Stimulated activated CD4-positive, alpha-beta T cell treated with anti-CD3 and anti-CD28 coated beads, Interleukin-4, amount 100 ng/mL, for 1 hour (primary cell): ENCODE measurements around the gene ATG5.
A peak's percentile ranks its signal among the peaks of the same experiment; 100 is the strongest.
"Not testable (repeated sequence)": the region's sequence is repeated elsewhere in the genome, so short reads cannot be mapped to it uniquely, and the experiment has no call there.

Experiments
- DNase-seq: peaks from one replicate; pipeline ENCODE4 v3.0.0-alpha.2; 2020

ATG5 gene

DNA sequence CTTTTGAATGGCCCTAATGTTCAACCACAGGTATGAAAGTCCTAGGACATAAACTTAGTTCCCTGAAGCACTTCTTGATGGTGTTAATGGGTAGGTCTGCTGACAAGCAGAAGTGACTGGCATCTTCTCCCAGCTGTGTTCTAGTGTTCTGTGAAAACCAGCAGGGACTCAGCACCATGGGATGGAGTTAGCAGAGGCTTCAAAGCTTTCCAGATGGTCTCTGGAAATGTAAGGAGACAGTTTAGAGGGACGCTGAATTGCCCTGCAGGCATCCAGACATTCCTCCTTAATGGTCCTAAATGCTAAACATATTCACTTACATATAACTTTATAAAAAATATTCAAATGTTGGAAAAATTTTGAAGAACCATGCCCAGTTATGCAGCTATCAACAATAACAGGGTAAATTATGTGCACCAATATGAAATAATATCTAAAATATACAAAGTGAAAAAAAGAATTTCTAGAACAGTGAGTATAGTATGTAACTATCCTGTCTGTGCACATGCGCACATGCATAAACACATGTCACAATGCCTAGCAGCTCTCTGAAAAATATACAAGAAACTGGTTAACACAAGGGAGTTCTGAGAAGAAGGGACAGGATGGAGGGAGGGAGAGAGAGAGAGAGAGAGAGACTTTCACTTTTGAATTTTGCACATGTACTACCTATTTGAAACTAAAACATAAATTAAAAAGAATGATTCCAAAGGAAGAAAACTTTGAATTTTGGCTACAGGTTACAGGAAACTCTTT lies 152.3 kb downstream of the ATG5 start:
- DNase-seq = no peak

- DNase-seq = no peak
Observed at GRCh38 chr6:106170030-106170791, 155.3 kb downstream of the ATG5 start.

DNA sequence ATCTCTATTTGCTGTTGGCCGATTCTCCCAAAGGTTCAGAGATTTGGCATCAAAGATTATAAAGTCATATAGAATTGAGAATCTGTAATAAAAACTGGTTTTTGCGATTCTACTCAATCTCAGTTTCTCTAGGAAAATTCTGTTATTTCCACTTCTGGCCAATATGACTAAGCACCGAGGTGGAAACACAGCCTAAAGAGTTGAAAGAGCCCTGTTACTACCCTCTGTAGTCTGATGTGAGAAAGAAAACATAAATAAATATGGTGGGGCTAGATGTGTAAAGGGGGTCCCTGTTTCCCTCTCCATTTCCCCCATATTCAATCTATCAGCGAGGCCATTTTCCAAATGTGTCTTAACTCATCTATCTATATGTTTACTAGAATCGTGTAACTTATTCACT lies 156.0 kb downstream of the ATG5 start:
- DNase-seq = no peak

DNA sequence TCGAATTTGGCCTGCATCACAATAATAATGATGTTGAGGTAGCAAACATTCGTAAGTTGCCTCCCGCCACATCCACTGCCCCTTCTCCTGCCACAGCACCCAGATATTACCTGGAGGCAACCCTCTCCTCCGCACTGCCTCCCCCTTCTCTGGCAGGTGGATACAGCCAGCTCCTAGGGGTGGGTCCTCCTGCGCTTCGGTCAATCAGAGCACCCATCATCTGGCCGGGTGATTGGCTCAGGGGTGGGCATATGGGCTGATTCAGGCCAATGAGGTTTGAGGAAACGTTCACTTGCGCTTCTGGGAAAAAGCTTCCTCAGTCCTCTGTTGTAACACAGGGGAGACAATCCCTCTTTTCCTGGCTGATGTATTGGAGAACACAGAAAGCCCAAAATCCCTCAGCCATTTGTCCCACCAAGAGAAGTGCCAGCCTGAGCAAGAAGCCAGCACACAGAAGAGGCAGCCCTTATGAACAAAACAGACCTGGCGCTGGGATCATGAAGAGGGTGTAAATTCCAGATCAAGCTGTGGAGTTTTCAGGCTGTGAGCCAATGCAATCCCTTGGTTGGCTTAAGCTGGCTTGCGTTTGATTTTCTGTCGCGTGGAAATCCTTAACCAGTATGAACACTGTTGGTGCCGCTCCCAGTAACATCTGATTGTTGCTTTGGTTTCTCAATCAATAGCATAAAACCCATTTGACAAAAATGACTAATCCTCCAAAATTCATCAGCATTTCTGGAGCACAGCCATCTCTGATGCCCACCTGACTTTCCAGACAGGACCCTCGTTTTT lies 157.3 kb downstream of the ATG5 start:
- DNase-seq = no peak

GRCh38 chr6:106167096-106167814 lies 158.3 kb downstream of the ATG5 start:
- no peak for DNase-seq

- DNase-seq = no peak
Observed at GRCh38 chr6:106165885-106166485, 159.6 kb downstream of the ATG5 start.

DNA sequence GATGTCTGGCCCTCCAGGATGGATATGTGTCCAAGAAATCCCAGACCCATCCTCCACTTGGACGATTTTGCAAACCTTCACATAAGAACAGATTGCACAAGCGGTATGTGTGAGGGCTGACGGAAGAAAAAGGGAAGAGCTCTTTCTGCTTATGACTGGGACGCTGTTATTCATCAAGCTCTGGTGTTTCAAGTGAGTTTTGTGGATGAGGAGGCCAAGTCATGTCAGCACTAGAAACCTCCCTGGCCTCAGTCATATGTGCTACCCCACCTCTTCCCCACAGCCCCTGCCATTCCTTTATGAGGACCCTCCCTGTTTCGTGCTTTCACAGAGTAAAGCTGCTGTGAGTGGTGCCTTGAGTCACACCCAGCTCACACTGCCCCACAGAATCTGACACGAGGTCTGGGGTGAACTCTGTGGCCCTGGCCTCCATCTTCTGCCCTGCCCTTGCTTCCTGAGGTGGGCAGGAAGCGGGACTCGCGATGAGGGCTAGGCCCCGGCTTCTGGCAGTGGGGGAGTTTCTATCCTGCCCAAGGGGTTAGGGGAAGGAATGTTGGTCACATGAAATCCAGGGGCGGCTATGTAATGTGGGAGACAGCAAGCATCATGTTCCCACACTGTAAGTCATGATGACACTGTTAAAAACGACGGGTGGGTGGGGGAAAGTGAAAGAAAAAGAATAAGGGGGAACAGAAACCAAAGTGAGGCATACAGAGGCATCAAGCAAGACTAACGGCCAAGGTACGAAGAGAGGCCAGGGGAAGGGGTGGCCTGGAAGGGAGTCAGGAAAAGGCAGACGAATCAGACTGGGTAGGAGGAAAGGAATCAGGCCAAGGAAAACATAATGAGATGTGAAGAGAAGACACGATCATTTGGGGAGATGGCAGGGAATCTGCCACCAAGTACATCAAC lies 161.3 kb downstream of the ATG5 start:
- peak; percentile 49 for DNase-seq

DNA sequence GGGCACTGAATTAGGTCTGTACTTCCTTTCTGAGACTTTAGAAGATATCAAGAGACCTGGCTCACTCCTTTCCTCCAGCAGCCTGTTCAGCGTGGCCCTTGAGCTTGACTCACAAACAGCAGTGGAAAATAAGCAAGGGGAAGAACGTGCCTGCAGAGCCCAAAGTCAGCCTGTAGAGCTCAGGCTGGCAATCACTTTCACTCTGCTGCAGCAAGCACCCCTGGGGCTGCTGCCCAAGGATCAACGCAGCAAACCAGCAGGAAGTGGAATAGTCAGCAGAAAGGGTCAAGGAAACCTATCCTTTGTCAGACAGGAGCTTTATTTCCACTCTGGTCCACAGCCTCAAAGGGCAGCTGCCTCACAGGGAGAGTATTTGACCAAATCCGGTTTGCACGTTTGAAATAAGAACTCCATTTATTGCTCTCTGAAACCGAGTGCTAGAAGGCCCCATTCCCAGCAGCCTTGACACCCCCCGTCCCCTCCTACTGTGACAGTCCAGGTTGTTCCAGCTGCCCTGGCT lies 162.1 kb downstream of the ATG5 start:
- DNase-seq = peak; percentile 35

DNA sequence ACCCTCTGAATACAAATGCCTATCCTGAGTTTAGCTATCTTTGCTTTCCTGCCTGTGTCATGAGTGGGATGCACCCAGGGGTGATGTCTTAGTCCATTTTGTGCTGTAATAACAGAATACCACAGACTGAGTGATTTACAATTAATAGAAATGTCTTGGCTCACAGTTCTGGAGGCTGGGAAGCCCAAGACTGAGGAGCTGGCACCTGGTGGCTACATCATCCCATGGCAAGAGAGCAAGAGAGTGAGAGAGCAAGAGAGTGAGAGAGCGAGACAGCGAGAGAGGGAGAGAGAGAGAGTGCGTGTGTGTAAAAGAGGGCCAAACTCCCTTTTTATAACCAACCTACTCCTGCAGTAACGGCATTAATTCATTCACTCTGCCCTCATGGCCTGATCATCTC lies 162.6 kb downstream of the ATG5 start:
- no peak for DNase-seq

- no peak for DNase-seq
Observed at GRCh38 chr6:106161893-106162292, 163.7 kb downstream of the ATG5 start.

DNA sequence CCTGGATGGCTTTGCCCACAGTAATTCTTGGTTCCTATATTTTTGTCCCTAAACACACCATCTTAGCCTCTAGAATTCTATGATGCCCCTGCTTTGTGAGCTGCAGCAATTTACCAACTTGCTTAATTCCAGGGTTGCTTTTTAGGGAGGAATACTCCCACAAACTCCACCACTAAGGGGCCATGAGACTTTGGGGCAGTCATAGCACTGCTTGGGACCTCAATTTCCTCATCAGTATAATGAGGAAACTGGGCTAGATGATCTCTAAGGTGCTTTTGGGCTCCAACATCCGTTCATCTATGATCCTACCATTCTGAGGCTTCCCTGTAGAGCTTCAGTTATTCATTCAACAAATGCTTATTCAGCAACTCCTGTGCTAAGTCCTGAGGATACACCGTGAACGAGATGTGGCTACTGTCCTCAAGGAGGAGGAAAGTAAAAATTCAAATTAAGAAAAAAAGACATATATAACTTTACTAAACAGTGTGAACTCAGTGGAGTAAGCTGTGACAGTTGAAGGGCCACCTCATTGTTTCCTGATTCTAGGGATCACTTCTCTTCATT lies 164.2 kb downstream of the ATG5 start:
- DNase-seq = no peak

DNA sequence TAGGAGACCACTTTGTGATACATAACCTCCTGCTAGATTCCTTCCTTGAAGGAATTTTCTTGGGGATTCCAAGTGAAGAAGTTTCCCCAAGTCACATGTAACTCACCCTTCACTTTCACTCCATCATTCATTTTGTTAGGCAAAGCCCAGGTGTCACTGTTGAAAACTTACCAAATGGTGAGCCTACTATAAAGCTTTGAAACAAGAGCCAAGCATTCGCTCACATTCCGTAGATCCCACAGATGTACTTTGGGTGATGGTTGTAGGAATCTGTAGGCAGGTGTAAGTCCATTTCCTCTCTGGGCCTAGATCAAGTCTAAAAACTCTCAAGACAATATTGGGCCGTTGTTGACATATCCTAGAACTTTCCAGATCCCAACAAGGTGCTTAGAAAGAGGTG lies 165.4 kb downstream of the ATG5 start:
- DNase-seq = no peak

- DNase-seq = no peak
Observed at GRCh38 chr6:106159531-106159940, 166.0 kb downstream of the ATG5 start.

GRCh38 chr6:106158816-106159215 lies 166.7 kb downstream of the ATG5 start:
- DNase-seq = no peak

DNA sequence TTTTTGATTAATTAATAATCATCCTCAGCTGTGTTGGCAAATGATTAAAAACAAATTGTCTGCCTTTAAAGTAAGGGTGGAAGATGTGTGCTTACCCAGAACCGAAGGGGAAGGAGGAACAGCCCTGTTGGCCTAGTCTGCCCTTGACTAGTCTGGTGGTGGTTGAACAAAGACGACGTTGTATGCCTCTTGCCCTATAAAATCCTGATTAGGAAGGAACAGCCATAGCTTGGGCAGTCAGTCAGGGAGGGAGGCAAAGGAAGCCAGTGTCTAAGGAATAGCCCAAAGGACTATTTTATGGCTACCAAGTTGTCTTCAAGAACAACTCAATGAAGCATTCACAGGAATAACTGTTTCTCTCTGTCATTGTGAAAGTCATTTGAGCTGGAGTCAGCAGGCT lies 168.7 kb downstream of the ATG5 start:
- no peak for DNase-seq

DNA sequence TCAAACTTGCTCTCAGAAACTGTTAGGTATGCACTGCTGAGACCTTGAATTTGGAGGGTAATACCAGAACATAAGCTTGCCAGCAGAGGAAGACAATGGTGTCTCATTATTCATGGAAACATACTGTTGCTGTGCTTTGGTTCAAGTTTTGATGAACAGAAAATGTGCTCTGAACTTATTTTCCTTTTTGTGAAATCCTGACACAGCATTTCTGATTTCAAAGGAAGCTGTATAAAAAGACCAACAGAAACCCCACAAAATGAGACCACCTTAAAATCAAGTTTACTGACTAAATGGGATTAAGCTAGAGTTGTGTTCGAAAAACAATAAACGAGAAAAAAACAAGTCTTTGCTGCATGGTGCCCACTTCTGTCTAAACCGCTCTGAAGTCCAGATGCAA lies 169.1 kb downstream of the ATG5 start:
- no peak for DNase-seq

DNA sequence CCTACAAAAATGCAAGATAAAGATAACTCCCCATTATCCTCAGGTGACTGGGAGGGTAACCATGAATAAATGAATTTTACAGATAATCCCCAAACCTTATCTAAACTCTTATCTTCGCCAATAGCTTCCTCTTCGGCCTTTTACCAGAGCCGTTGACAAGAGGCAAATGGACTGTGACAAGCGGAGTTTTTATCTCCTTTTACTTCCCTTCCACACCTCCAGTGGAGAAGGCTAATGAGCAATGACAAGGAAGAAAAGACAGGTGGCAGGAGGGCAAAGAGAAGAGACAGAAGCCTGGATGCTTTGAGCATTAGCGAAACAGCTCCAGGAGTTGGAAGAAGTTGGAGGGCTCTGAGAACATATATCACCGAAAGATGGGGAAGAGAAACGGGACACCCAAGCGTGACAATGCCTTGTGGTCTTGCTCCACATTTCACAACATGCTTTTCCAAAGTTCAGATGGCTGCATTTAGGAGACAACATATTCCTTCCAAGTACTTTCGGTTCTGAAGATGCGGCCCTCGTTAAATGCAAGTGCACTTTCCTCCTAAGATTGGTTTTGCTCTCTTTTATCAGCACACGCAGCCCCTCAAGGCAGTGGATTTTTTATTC lies 170.2 kb downstream of the ATG5 start:
- DNase-seq = no peak

- DNase-seq = no peak
Observed at GRCh38 chr6:106154326-106154725, 171.2 kb downstream of the ATG5 start.

DNA sequence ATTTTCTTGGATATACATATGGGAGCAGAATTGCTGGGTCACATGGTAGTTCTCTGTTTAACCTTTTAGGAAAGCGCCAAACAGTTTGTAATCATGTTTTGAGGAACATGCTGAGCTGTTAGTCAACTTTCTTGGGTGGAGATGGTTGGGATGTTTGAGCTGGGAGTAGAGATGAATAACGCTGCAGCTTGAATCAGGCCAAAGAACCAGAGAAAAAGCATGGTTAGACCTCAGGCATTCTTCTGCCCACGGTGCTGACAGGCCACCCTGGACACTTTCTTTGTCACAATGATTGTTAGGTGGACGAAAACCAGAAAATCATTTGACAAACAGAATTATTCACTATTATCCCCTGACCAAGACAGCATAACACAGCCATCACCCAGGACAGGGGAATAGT lies 172.6 kb downstream of the ATG5 start:
- no peak for DNase-seq

GRCh38 chr6:106152476-106152875 lies 173.1 kb downstream of the ATG5 start:
- DNase-seq = not testable (repeated sequence)
